Thymus (tissue), 11 donors: ENCODE measurements around the gene CYBC1. TPM values are rescaled to one million over a fixed set of nuclear protein-coding genes. Genes with fewer than 3 reads are reported as not detected.

Experiments
- DNase-seq, 9 donors: peaks; one replicate each; pipeline ENCODE4 v3.0.0-alpha.2; 2013; ENCODE audit warnings: low spot score in 9 of 9, low read depth in 6 of 9, missing footprints in 1 of 9
- H3K27ac ChIP-seq, 2 donors: one replicate each; pipeline ENCODE4 v1.5.1; 2013; ENCODE audit warnings: control low read depth in 1 of 2, low read depth in 1 of 2, low read length in 1 of 2, mild to moderate bottlenecking in 1 of 2, moderate library complexity in 1 of 2
- H3K27me3 ChIP-seq, 2 donors: one replicate each; pipeline ENCODE4 v1.5.1; 2013; ENCODE audit warnings: low read length in 1 of 2; ENCODE audit not compliant: control insufficient read depth in 2 of 2, insufficient read depth in 1 of 2
- H3K36me3 ChIP-seq, 2 donors: one replicate each; pipeline ENCODE4 v1.5.1; 2013; ENCODE audit warnings: low read length in 1 of 2, mild to moderate bottlenecking in 1 of 2, moderate library complexity in 1 of 2; ENCODE audit not compliant: control insufficient read depth in 2 of 2, insufficient read depth in 2 of 2
- H3K4me1 ChIP-seq, 2 donors: one replicate each; pipeline ENCODE4 v1.5.1; 2013; ENCODE audit warnings: low read length in 2 of 2; ENCODE audit not compliant: control insufficient read depth in 2 of 2, insufficient read depth in 2 of 2
- H3K4me3 ChIP-seq, 2 donors: one replicate each; pipeline ENCODE4 v1.5.1; 2013; ENCODE audit warnings: low read length in 2 of 2, control low read depth in 1 of 2, mild to moderate bottlenecking in 1 of 2
- H3K9me3 ChIP-seq, 2 donors: one replicate each; pipeline ENCODE4 v1.5.1; 2013; ENCODE audit warnings: low read length in 1 of 2, mild to moderate bottlenecking in 1 of 2; ENCODE audit not compliant: control insufficient read depth in 2 of 2, insufficient read depth in 1 of 2
- WGBS: extraction: QIAGEN DNeasy Blood & Tissue Kit; methylation state at CpG from one replicate; pipeline ENCODE4 v1.1.7; 2013; 5-methylcytosine and 5-hydroxymethylcytosine counted together
- polyA plus RNA-seq: library from polyadenylated mRNA; stranded (reverse); fragments of 200-250 nt; gene quantifications from one replicate; pipeline ENCODE4 v1.2.3, GENCODE V29; 2013
- total RNA-seq: library from RNA; stranded (reverse); fragments of 120-200 nt; gene quantifications from one replicate; pipeline ENCODE4 v1.2.4, GENCODE V29; 2013
- donor health status: healthy.

Gene CYBC1
- total and polyA plus RNA-seq, 2 donors = 80.7 to 103 TPM

GRCh38 chr17:82411396-82412053 lies 39.0 kb downstream of the CYBC1 start:
- WGBS = 97% methylated on average over 24 of the region's 24 CpGs
- no peak for DNase-seq
- H3K36me3 ChIP-seq = peaks cover 4 to 10% of the 10 kb centered on the region in 2 donors
- no peaks in the 10 kb centered on the region for H3K27me3 ChIP-seq
- H3K27ac ChIP-seq = no peak overlapping the region
- no peak overlapping the region for H3K4me3 ChIP-seq
- H3K4me1 ChIP-seq = peaks cover 5 to 9% of the 10 kb centered on the region in 2 donors
- H3K9me3 ChIP-seq = no peaks in the 10 kb centered on the region

DNA sequence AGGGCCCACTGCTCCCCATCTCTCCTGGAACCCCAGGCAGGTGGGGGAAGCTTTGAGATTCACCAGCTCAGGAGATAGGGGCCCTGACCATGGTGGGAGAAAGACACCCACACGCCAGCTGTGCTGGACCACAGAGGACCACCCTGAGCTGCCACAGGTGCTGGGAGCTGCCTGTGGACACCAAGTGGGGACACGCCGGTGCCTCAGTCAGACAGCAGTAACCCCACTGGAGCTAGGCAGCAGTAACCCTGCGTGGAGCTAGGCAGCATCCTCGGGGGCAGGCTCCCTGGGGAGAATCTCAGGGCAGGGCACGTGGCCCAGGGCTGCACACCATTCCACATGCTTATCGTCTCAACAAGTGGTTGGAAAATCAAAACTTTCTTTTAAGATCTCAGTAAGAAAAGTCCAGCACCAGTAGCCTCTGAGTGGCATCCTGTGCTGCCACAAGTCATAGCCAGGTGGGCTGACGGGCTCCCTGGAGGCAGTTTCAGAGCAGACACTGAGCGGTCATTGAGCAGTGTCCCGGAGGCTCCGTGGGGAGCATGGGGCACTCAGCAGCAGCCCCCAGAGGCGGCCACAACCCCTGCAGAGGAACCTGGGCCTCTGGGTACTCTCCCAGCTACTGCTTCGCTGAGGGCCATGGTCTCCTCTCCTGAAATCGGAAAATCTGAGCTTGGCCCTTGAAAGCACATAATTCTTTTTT lies 40.4 kb downstream of the CYBC1 start:
- Histone ChIP-seq H3K4me1 (peaks cover 5 to 9% of the 10 kb centered on the region in 2 donors), H3K36me3 (peaks cover 8 to 13% of the 10 kb centered on the region in 2 donors), H3K4me3 (no peak overlapping the region), H3K27ac (no peak overlapping the region), H3K9me3 (no peaks in the 10 kb centered on the region), H3K27me3 (no peaks in the 10 kb centered on the region)
- DNase-seq = no peak
- WGBS = 89% methylated on average over 14 of the region's 14 CpGs

DNA sequence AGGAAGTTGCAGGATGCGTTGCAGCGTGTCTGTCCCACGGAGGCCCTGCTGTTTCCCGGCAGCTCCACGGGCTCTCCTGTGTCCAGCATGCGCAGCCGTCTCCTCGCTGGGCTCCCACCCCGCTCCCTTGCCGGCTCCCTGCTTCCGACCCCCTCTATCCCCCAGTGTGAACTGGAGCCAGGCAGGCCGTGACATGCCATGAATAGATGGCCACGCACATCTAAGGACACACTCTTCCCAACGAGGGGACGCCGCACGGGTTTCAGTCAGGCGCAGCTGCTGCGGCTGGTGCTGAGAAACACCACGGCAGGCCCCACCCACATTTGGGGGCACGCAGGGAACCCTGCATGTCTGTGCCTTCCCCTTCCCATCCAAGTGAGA lies 41.6 kb downstream of the CYBC1 start:
- H3K4me1 ChIP-seq = peaks cover 0 to under 1% of the 10 kb centered on the region in 2 donors
- 98% methylated on average over 21 of the region's 21 CpGs for WGBS
- H3K9me3 ChIP-seq = no peaks in the 10 kb centered on the region
- no peak overlapping the region for H3K4me3 ChIP-seq
- no peaks in the 10 kb centered on the region for H3K27me3 ChIP-seq
- peaks cover 7 to 17% of the 10 kb centered on the region in 2 donors for H3K36me3 ChIP-seq
- H3K27ac ChIP-seq = no peak overlapping the region
- DNase-seq = no peak

DNA sequence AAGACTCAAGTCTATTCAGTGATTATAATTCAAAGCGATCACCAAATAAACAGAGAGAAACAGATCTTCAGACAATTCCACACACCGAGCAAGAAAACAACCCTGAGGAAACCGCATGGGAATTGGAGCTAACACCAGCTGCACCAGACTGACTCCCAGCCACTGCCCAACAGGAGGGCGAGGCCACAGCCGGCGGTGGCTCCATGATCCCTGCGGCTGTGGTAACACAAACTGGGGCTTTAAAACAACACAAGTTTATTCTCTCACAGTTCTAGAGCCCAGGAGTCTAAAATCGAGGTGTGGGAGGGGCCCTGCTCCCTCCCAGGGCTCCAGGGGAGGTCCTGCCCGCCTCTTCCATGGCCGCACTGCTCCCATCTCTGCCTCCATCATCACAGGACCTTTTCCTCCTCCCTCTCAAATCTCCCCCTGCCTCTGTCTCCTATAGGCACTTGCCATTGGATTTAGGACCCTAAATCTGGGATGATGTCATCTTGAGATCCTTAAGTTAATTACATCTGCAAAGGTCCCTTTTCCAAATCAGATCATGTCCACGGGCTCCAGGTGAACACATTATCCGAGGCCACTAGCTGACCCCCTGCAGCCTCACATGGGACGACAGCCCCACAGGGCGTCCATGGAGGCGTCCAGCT lies 42.1 kb downstream of the CYBC1 start:
- no peak for DNase-seq
- H3K9me3 ChIP-seq = no peaks in the 10 kb centered on the region
- no peak overlapping the region for H3K4me3 ChIP-seq
- H3K27me3 ChIP-seq = no peaks in the 10 kb centered on the region
- peaks cover 11 to 20% of the 10 kb centered on the region in 2 donors for H3K36me3 ChIP-seq
- no peak overlapping the region for H3K27ac ChIP-seq
- H3K4me1 ChIP-seq = no peaks in the 10 kb centered on the region
- 98% methylated on average over 15 of the region's 15 CpGs for WGBS

- Histone ChIP-seq H3K4me3 (no peak overlapping the region), H3K36me3 (peaks cover 11 to 13% of the 10 kb centered on the region in 2 donors), H3K27ac (no peak overlapping the region), H3K27me3 (no peaks in the 10 kb centered on the region), H3K9me3 (no peaks in the 10 kb centered on the region), H3K4me1 (peaks cover 0 to 7% of the 10 kb centered on the region in 2 donors)
- DNase-seq = no peak
- 43% methylated on average over 13 of the region's 13 CpGs for WGBS
Observed at GRCh38 chr17:82407255-82407654, 43.3 kb downstream of the CYBC1 start.

DNA sequence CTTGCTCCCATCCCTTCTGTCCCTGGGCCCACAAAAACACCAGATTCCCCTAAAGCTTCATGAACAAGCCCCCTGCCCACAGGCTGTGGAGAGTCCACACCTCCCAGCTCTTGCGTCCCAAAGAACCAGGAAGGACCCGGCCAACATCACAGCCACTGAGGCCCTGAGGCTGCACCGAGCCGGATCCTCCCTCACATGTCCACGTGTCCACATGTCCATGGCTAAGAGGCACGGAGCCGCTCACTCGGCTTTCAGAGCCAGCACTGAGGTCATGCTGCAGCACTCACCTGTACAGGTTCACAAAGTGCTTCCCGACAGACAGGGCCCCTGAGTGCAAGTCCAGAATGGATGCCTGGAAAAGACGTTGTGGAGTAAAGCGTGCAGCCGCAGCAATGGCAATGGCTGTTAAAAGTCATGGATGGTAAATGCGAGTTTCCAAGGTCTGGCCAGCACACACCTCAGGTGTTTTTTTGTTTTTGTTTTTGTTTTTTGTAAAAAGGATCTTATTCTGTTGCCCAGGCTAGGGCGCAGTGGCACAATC lies 44.4 kb downstream of the CYBC1 start:
- H3K36me3 ChIP-seq = peaks cover 11% of the 10 kb centered on the region in 2 donors
- peaks cover 0 to 15% of the 10 kb centered on the region in 2 donors for H3K4me1 ChIP-seq
- no peak overlapping the region for H3K27ac ChIP-seq
- H3K27me3 ChIP-seq = no peaks in the 10 kb centered on the region
- no peaks in the 10 kb centered on the region for H3K9me3 ChIP-seq
- H3K4me3 ChIP-seq = no peak overlapping the region
- no peak for DNase-seq
- WGBS = 98% methylated on average over 14 of the region's 14 CpGs

- H3K27ac ChIP-seq = no peak overlapping the region
- H3K27me3 ChIP-seq = no peaks in the 10 kb centered on the region
- H3K4me1 ChIP-seq = peaks cover 6 to 23% of the 10 kb centered on the region in 2 donors
- DNase-seq = no peak
- 97% methylated on average over 14 of the region's 14 CpGs for WGBS
- peaks cover 0 to 3% of the 10 kb centered on the region in 2 donors for H3K9me3 ChIP-seq
- H3K4me3 ChIP-seq = no peak overlapping the region
- peaks cover 10 to 11% of the 10 kb centered on the region in 2 donors for H3K36me3 ChIP-seq
Observed at GRCh38 chr17:82405051-82405450, 45.5 kb downstream of the CYBC1 start.

DNA sequence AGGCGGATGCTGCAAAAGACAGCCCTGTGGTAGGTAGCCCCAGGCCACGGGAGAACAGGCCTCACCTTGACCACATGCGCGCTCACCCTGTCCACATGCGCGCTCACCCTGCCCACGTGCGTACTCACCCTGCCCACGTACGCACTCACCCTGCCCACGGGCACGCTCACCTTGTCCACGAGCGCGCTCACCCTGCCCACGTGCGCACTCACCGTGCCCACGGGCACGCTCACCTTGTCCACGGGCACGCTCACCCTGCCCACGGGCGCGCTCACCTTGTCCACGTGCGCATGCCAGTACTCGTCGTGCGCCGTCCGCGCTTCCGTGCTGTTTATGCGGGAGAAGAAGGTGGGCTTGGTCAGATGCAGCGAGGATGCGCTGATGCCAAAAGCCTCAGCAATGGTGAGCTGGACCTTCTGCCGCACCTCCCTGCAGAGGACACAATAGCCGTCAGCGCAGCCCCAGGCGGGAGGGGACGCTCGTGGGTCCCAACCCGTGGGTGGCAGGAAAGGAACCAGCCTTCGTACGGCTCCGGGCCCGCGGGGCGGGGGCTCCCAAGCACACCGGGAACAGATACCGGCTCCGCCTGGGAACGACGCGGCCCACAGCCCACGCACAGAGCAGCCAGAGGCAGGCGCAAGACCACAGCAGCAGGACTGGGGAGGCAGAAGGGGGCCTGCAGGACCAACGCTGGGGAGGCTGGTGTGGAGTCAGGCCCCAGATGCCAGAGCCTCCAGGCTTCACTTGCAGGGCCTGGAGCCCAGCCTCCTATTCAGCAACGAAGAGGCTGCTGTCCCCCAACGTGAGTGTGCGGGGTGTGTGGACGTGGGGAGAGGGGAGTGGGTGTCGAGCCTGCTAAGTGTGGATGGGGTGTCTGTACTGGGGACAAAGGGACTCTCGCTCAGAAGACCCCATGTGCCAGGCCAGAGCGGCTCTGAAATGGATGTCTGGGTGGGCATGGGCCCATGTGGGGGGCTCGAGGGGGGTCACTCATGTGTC lies 46.6 kb downstream of the CYBC1 start:
- WGBS = 98% methylated on average over 67 of the region's 67 CpGs
- Histone ChIP-seq H3K36me3 (peaks cover 11 to 14% of the 10 kb centered on the region in 2 donors), H3K9me3 (peaks cover 0 to 3% of the 10 kb centered on the region in 2 donors), H3K4me1 (peaks cover 13 to 33% of the 10 kb centered on the region in 2 donors), H3K27ac (no peak overlapping the region), H3K4me3 (no peak overlapping the region), H3K27me3 (no peaks in the 10 kb centered on the region)
- no peak for DNase-seq
